PC-3 (cell line): ENCODE measurements around the gene SEPTIN8. TPM values are rescaled to one million over a fixed set of nuclear protein-coding genes. Genes with fewer than 3 reads are reported as not detected.

Experiments
- ATAC-seq: fragments of 200-7000 bp; cut with Tn5 transposase; 2 replicates; pipeline ENCODE4 v1.9.1; 2020; ENCODE audit warnings: mild to moderate bottlenecking, moderate library complexity
- BruUV-seq: library from RNA; stranded (reverse); fragments of 400-500 nt; replicated peaks from 2 replicates; lab custom pipeline; 2021; lab: Mats Ljungman, UMichigan
- CTCF ChIA-PET: fragments of 300-600 bp; sonication (Branson Sonifier 250); formaldehyde crosslinking; loops from one replicate; lab custom pipeline; 2022; ENCODE audit warnings: antibody characterized with exemption; lab: Charles Lee
- POLR2A ChIA-PET: fragments of 300-600 bp; sonication (Branson Sonifier 250); formaldehyde crosslinking; loops from one replicate; lab custom pipeline; 2022; ENCODE audit warnings: antibody characterized with exemption; ENCODE audit not compliant: unreplicated experiment; lab: Charles Lee
- DNase-seq: peaks from one replicate; pipeline ENCODE4 v3.0.0-alpha.2; 2015
- H2AFZ ChIP-seq: fragments of 300-600 bp; sonication (generic); 2 replicates; pipeline ENCODE4 v1.6.0; 2016; ENCODE audit warnings: antibody characterized with exemption, low read length
- H3F3A ChIP-seq: fragments of 300-600 bp; sonication (generic); one replicate; pipeline ENCODE4 v1.6.0; 2017; ENCODE audit warnings: antibody characterized with exemption, low read length, control low read depth, mild to moderate bottlenecking; ENCODE audit not compliant: unreplicated experiment
- H3K27ac ChIP-seq: fragments of 300-600 bp; sonication (generic); 2 replicates; pipeline ENCODE4 v1.5.1; 2016; ENCODE audit warnings: mild to moderate bottlenecking, low read length
- H3K27me3 ChIP-seq: fragments of 300-600 bp; sonication (generic); 2 replicates; pipeline ENCODE4 v1.6.1; 2016; ENCODE audit warnings: low read length, mixed read lengths
- H3K36me3 ChIP-seq: fragments of 300-600 bp; sonication (generic); 2 replicates; pipeline ENCODE4 v1.6.1; 2016; ENCODE audit warnings: low read depth, mixed run types, low read length, mixed read lengths
- H3K4me1 ChIP-seq: fragments of 300-600 bp; sonication (generic); 2 replicates; pipeline ENCODE4 v1.5.1; 2016; ENCODE audit warnings: low read length; ENCODE audit not compliant: insufficient read depth
- H3K4me2 ChIP-seq: fragments of 300-600 bp; sonication (generic); 2 replicates; pipeline ENCODE4 v1.6.0; 2016; ENCODE audit warnings: low read length
- H3K4me3 ChIP-seq: fragments of 300-600 bp; sonication (generic); 2 replicates; pipeline ENCODE4 v1.5.1; 2016; ENCODE audit warnings: mild to moderate bottlenecking, low read length, mixed read lengths
- H3K79me2 ChIP-seq: fragments of 300-600 bp; sonication (generic); 2 replicates; pipeline ENCODE4 v1.6.1; 2017; ENCODE audit warnings: low read length, mixed read lengths
- H3K9ac ChIP-seq: fragments of 300-600 bp; sonication (generic); 2 replicates; pipeline ENCODE4 v1.6.0; 2016; ENCODE audit warnings: mild to moderate bottlenecking, low read length
- H3K9me2 ChIP-seq: fragments of 300-600 bp; sonication (generic); replicated peaks from 2 replicates; pipeline ENCODE4 v1.6.1; 2016; ENCODE audit warnings: mixed run types, low read length, mixed read lengths
- H3K9me3 ChIP-seq: fragments of 300-600 bp; sonication (generic); 2 replicates; pipeline ENCODE4 v1.6.1; 2016; ENCODE audit warnings: low read length, mixed read lengths
- H4K20me1 ChIP-seq: fragments of 300-600 bp; sonication (generic); 2 replicates; pipeline ENCODE4 v1.6.1; 2016; ENCODE audit warnings: low read length, mixed read lengths
- CTCF ChIP-seq: fragments of 300-600 bp; sonication (generic); conservative IDR thresholded peaks from 2 replicates; pipeline ENCODE4 v1.5.1; 2017; ENCODE audit warnings: antibody characterized with exemption, low read depth, mild to moderate bottlenecking, low read length
- EZH2 ChIP-seq: fragments of 300-600 bp; sonication (generic); IDR thresholded peaks from one replicate; pipeline ENCODE4 v1.6.1; 2017; ENCODE audit warnings: antibody characterized with exemption, mild to moderate bottlenecking, low read length; ENCODE audit not compliant: unreplicated experiment
- EZH2phosphoT487 ChIP-seq: fragments of 300-600 bp; sonication (generic); IDR thresholded peaks from 2 replicates; pipeline ENCODE4 v1.6.1; 2018; ENCODE audit warnings: mild to moderate bottlenecking, antibody characterized with exemption, low read length, borderline replicate concordance
- intact Hi-C: fragments of 100-400 bp; cut with micrococcal nuclease; formaldehyde crosslinking; loops from 2 replicates; pipeline ENCODE4 v1.9.0; 2023
- total RNA-seq: library from RNA; depleted of rRNA; stranded (reverse); fragments of >200 nt; gene quantifications from 2 replicates; pipeline ENCODE4 v1.2.3, GENCODE V29; 2014

SEPTIN8 gene
- total RNA-seq, 1 experiment from 2014 or later: 21.9 TPM

DNA sequence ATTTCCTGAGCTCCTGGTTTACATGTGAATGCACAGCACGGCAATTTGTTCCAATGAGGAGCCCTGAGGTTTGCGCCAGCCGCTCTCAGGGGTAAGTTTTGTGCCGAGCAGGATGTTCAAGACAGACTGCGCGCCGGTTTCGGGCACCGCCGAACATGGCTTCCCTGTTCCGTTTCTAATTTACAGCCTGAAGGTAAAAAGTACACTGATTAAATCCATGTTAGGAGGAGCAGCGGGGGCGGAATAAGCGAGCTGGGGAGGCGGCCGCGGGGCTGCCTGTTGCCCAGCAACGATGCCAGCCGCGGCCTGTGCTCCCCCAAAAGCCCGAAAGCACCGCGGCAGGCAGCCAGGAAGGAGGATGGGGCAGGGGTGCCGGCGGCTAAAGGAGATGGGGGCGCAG, 42.4 kb upstream of the SEPTIN8 start:
- Histone ChIP-seq H3K36me3 (no peaks in the 10 kb centered on the region), H3F3A (no peaks in the 10 kb centered on the region), H3K4me3 (no peak overlapping the region), H3K4me2 (no peak overlapping the region), H3K4me1 (no peaks in the 10 kb centered on the region), H3K27ac (no peak overlapping the region), H3K9me2 (no peaks in the 10 kb centered on the region), H2AFZ (no peak overlapping the region), H3K79me2 (no peaks in the 10 kb centered on the region), H4K20me1 (no peaks in the 10 kb centered on the region), H3K27me3 (no peaks in the 10 kb centered on the region), H3K9ac (no peak overlapping the region), H3K9me3 (no peaks in the 10 kb centered on the region)
- no peak for ATAC-seq
- ChIA-PET POLR2A (no interaction called here), CTCF (interaction anchor here (0.5 to 1.1 kb wide), 3 partner anchors 65 to 228 kb away, joined by 4 to 12 read pairs (median 4); no protein-coding TSS in a partner anchor)
- intact Hi-C loops: no loop called here
- TF ChIP-seq EZH2 (no peak), EZH2phosphoT487 (no peak), CTCF (no peak)
- no TSS peak for BruUV-seq
- no peak for DNase-seq

DNA sequence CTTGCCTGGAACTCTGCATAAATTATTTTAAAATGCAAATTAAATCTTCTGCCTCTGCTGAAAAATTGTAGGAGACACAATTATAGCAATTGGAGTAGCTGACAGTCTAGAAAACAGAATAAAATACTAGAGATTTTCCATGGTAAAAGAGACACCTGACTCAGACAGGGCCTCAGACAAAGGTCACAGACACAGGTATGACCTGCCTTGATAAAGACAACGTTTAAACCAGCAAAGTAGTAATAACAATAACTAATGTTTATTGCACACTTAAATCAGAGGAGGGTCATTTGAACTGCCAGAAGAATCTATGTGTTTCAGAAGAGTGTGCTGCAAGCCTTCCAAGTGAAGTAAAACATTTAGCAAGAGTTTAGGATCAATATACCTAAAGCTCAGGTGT, 40.0 kb upstream of the SEPTIN8 start:
- no peak overlapping the region for H3K4me2 ChIP-seq
- H4K20me1 ChIP-seq: no peaks in the 10 kb centered on the region
- no peaks in the 10 kb centered on the region for H3F3A ChIP-seq
- DNase-seq (no peak), ATAC-seq (no peak)
- intact Hi-C loops: no loop called here
- H3K4me3 ChIP-seq: no peak overlapping the region
- ChIA-PET POLR2A (no interaction called here), CTCF (no interaction called here)
- H3K9me2 ChIP-seq: no peaks in the 10 kb centered on the region
- no peak for TF ChIP-seq EZH2phosphoT487
- TF ChIP-seq CTCF: no peak
- TF ChIP-seq EZH2: no peak
- H3K27ac ChIP-seq: no peak overlapping the region
- H2AFZ ChIP-seq: no peak overlapping the region
- no TSS peak for BruUV-seq
- no peaks in the 10 kb centered on the region for H3K9me3 ChIP-seq
- no peaks in the 10 kb centered on the region for H3K27me3 ChIP-seq
- H3K9ac ChIP-seq: no peak overlapping the region
- no peaks in the 10 kb centered on the region for H3K79me2 ChIP-seq
- H3K4me1 ChIP-seq: peaks cover 5% of the 10 kb centered on the region; the same call in 1 of the 2 replicates
- no peaks in the 10 kb centered on the region for H3K36me3 ChIP-seq

DNA sequence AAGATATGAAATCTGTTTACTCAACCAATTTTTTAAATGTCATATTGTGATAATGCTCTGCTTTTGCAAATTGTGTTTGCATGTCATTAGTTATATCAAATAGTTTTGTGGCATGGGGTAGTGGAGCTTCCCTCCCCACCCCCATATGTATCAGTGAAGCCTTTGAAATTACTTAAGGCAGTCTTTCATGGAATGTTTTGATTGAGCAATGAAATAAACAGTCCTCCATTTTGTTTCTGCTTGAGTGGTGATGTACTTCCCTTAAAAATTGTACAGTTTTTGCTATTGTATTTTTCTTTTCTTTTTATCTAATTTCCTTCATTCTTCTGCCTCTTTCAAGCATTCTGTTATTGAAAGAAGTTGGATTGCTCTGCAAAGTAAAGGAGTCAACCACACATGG, 39.5 kb upstream of the SEPTIN8 start:
- Histone ChIP-seq H3K9me3 (no peaks in the 10 kb centered on the region), H3K36me3 (no peaks in the 10 kb centered on the region), H3K4me1 (peaks cover 5% of the 10 kb centered on the region; the same call in 1 of the 2 replicates), H3F3A (no peaks in the 10 kb centered on the region), H3K4me3 (no peak overlapping the region), H3K4me2 (no peak overlapping the region), H4K20me1 (no peaks in the 10 kb centered on the region), H2AFZ (no peak overlapping the region), H3K79me2 (no peaks in the 10 kb centered on the region), H3K27me3 (no peaks in the 10 kb centered on the region), H3K9ac (no peak overlapping the region), H3K27ac (no peak overlapping the region), H3K9me2 (no peaks in the 10 kb centered on the region)
- intact Hi-C loops: no loop called here
- no TSS peak for BruUV-seq
- ATAC-seq: no peak
- CTCF ChIA-PET: no interaction called here
- no peak for TF ChIP-seq EZH2phosphoT487
- no peak for TF ChIP-seq EZH2
- no peak for TF ChIP-seq CTCF
- DNase-seq: no peak
- POLR2A ChIA-PET: no interaction called here
